H4 (cell line): ENCODE results near the gene NREP. TPM values are rescaled to one million over a fixed set of nuclear protein-coding genes. Genes with fewer than 3 reads are reported as not detected.

Source experiments
- DNase-seq: peaks from one replicate; pipeline ENCODE4 v3.0.0-alpha.2; 2015; ENCODE audit warnings: low spot score
- total RNA-seq: library from RNA; depleted of rRNA; stranded (reverse); fragments of >200 nt; shearing (Covaris generic); gene quantifications from 2 replicates; pipeline ENCODE4 v1.2.3, GENCODE V29; 2014

The NREP gene
- total RNA-seq, 1 experiment from 2014 or later: 187 TPM

DNA sequence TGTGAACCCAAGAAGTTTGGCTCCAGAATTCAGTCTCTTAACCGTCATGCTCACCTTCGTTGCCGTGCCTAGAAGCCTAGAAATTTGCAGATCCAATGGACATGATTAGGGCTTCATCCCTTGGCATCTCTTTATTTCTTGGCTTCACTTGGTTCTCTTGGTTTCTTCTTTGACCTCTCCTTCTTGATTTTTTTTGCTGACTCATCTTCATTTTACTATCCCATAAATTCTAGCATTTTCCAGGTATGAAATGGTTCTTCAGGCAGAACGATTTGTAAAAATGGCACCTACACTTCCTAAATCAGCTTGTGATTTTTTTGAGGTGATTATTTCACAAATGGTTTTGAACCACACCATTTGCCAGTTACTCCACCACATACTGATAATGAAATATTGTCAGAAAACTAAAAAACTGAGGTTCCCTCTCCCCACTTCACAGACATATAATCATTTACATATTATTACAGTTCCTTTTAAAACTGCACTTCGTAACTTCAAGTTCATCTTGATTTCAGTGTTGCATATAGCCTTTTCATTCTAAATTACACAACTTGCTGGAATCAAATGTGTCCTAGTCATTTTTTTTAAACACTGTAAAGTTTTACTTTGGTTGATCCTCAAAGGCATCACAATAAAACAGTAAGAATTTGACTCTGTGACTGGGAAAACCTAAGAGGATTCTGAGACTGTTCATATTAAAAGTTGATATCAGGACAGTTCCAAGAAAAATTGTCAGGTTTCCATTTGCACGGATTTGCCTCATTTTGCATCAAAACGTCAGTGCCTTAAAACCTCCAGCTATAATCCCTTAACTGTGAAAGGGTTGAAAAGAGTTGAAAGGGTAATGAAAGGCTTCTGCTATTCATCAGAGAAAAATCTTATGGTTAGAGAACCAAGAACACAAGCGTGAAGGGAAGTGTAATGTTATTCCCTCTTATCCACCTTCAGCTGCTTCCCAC lies 8.9 kb upstream of the NREP start:
- no peak for DNase-seq

DNA sequence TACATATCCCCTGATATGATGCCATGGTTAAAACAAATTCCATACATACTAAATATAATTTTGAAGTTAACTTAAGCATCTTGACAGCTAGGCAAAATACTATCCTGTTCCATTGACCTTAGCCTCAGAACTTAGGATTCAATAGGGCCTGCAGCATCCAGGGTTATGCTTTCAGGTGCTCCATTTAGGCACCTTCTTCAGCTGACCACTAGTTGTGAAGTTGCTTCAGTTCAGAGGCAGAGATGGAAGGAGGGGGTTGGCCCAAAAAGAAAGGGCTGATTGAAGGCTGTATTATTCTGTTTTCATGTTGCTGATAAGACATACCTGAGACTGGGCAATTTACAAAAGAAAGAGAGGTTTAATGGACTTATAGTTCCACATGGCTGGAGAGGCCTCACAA lies 7.0 kb upstream of the NREP start:
- DNase-seq: no peak

GRCh38 chr5:111762895-111763294 lies 5.9 kb upstream of the NREP start:
- DNase-seq: no peak

- DNase-seq: no peak
These were observed 1.3 kb upstream of the NREP start for GRCh38 chr5:111758284-111758628.

DNA sequence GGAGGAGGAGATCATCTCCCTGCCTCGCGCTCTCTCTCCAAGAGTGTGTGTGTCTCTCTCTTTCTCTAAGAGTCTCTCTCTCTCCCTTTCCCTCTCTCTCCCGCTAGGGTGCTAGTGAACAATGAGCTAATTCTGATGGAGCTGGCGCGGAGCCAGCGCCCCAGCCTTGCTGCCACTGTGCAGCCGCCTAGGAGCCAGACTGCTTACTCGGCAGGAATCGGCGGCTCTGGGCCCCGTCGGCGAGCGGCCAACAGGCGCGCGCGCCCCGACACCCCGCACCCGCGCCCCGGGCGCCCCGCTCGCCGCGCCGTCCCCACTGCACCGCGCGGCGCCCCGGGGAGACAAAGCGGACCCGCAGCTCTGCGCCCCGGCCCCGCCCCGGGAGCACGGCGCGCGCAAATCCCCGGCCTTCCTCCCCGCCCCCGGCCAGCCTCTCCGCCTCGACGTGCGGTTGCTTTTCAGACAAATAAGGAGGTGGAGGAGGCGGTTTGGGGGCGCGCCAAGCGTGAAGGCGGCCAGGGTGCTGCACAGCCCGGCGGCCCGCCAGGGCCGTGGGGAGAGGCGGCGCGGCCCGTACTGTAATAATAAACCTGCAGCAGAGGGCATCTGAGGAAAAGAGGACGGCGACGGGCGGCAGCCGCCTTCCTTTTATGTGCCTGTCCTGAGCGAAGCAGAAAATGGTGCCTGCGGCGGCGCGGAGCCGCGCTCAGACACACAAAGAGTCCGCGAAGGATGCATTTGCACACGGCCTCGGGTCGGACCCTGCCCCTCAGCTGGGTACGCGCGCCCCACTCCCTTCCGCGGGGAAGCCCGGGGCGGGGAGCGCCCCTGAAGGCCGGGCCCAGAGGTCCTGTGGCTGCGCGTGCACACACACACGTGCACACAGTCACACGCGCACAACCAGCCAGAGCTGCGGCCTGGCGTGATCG lies 625 bp upstream of the NREP start:
- peak; percentile 98 for DNase-seq

DNA sequence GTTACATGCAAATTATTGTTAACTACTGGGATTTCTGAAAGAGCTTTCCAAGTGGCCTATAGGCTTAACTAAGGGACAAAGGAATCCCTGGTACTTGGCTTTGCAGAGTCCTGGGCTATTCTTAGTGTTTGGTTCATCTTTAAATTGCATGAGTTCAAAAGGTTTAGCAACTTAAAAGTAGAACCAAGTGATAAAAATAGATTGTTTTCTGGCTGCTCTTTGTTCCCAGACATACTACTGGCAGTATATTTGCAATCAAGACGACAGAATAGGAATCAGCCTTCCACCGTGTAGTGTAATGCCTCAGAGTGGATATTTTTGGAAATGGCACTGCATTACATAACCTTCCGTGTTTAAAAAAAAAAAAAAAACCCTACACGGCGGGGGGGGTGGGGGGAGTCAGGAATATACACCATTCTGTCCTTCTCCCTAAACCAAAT lies 1.0 kb downstream of the NREP start:
- DNase-seq: peak; percentile 45

DNA sequence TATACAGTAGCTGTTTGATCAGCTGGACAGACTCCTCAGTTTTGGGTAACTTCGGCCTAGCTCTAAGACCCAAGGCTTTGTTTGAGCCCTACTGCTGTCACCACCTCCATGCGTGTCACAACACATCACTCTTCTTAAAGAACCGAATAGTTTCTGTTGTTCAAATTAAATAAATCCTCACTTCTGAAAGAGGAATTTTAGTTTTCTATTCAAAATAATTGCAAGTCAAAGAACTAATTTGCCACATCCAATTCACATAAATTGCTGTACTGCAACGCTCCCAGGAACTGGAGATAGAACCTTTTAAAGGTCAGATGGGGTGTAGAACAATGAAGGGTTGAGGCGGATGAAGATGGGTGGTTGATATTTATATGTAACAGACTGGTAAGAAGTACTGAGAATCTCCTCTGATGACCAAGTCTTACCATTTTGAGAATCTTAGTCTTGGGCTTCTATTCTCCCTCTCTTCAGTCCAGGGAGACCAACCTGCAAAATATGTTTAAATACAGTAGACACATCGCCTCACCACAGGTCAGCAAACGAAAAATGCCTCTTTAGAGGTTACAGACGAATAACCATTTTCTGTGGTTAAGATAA lies 1.6 kb downstream of the NREP start:
- no peak for DNase-seq

DNA sequence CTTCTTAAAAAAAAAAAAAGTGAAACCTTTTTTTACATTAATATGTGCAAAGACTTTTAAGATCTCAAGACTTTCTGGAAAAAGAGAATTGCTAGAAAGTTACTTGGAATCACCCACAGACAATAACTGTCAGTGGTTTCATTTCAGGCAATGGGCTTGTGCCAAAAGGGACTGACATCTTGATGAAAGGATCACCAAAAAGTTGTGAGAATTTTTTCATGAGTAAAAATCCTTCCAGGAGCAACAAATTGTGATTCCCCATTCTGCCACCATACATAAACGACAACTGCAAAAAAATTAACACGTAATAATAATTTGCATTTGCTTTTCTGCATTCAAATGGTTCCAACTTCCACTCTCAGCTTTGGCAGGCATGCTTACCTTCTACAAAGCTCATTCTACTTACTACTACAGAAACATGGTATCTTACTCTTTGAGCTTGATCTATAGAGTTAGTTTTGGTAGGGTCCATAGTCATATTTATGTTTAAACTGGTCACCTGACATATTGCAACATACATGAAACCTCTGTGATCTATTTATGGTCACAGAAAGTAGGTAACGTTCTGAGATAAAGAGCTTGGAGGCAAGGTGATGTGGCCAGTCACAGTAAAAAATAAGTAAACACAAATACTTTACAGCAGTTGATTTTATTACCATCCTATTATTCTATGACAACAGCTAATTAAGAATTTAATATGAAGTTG lies 3.0 kb downstream of the NREP start:
- DNase-seq: no peak

GRCh38 chr5:111752426-111752965 lies 4.5 kb downstream of the NREP start:
- no peak for DNase-seq

- DNase-seq: no peak
These were observed 7.5 kb downstream of the NREP start for GRCh38 chr5:111749303-111750026.

DNA sequence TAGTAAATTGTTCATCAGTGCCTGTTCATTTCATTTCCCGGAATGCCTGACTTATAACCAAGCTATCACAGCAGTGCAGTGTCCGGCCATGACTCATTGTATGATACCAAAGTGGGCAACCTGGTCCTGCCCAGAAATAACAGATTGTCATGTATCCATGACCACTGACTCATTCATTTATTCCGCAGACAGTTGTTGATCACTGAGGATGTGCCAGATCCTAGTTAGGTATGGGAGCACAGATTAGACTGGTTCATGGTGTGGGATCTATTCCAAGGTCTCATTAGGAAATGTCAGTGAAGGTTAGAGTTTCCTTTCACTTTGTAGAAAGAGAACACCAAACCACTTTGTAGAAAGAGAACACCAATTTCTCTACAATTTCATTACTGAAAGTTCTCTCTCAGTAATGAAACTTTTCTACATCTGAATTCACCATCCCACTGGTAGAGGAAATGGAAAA lies 8.7 kb downstream of the NREP start:
- peak; percentile 67 for DNase-seq

- no peak for DNase-seq
These were observed 9.7 kb downstream of the NREP start for GRCh38 chr5:111747337-111747736.

DNA sequence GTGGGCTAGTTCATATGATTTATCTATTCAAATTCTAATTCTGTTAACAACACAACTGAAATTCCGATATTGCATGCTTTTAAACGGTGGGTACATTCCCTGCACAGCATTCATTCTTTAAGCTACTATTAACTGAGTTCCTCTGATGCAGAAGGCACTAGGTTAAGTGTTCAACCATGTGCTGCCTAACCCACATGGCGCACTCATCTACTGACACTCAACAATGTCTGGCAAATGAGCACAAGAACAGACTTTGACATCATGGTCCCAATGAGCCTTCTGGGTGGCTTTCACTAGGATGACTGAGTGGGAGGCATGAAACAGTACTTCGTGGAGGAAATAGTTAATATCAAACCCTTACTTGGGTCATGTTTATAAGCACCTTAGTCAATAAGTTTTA lies 10.2 kb downstream of the NREP start:
- DNase-seq: no peak

DNA sequence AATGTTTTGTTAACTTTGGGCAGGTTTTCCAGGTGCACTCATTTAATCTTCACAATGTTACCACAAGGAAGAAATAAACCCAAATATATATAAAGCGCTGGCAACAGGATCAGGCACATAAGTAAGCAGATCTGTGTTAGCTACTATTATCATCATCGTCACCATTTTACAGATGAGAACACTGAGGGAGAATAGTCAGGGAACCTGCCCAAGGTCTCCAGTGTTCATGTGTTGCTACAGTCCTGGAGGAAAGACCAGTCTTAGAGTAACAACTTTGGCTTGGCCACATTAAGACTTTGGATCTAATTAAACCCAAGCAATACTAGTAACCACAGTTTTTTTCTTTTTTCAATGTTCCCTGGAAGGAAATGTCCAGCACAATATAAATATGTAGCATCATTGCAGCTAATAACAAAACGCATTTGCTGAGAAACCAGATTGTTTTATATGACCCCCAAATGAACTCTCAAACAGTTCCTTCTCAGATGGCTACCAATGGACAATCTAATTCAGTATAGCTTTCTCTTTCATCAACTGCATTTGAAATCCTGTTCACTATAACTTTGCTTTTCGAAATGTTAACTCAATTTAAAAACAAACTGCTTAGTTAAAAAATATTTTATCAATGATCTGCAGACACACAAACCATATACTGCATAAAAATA lies 11.8 kb downstream of the NREP start:
- DNase-seq: no peak

DNA sequence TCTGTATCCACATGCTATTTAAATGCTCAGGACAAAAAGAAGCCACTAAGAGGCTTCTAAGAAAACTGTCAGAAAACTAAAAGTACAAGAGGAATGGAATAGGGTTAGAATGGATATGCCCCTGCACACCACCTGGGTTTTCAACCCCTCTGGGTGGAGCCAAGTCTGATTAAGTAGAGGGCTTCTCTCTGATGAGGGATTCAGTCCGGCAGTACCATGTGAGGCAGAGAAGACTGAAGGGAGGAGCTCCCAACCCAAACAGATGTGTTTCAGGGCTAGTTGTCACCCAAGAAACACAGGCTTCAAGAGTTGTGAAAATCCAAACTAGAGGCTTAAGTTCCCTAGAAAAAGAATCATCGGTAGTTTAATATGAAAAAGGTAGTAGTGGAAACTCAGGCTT lies 12.5 kb downstream of the NREP start:
- DNase-seq: no peak

DNA sequence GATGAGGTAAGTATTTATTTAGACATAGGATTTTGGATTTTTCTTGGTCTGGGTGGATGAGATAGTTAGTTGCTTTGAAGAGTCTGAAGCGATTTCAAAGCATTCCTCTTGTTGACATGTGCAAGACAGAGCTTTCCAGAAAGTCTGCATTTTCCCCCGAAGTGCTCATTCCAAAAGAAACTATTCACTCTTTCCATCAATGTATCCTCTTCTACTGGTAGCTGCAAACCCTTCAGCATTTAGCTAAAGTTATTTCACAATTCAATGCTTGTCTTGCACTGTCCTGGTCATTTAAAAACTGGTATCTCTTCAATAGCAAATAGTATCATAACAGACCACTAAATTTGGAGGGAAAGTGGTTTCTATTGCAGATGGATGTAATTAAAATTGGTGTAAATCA lies 13.0 kb downstream of the NREP start:
- no peak for DNase-seq

GRCh38 chr5:111743512-111743911 lies 13.5 kb downstream of the NREP start:
- no peak for DNase-seq

DNA sequence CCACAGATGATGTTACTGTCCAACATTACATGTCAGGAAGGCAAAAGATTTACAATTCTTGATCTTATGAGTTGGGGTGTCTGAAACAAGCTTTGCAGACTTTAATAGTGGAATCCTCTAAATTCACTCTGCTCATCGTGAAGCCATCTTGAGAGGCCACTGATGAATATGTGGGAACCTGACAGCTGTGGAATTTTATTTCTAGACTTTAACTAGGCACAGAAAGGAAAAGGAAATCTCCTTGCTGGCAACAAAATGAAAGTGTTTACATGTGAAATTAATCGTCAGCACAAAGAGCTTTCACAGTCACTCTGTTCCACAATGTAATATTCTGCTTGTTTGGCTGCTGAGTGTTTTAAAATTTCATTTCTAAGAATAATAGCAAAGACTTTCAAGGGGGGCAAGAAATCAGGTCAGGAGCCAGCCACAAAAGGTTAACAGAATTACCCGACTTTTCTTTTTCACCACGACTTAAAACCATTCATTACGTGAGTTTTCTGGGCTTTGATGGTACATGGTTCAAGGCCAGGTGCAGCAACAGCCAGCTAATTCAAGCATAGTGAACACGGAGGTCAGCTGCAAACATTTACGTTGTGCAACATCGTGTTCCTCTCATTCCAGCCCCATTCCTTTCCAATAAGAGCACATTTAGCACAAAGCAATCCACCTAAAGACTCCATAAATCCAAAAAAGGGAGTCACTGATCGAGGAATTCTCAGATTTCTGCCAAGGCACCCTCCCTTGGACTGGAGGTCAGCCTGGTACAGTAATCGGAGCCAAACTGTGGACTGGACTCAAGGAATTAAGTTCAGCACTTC lies 14.6 kb downstream of the NREP start:
- DNase-seq: peak; percentile 56

DNA sequence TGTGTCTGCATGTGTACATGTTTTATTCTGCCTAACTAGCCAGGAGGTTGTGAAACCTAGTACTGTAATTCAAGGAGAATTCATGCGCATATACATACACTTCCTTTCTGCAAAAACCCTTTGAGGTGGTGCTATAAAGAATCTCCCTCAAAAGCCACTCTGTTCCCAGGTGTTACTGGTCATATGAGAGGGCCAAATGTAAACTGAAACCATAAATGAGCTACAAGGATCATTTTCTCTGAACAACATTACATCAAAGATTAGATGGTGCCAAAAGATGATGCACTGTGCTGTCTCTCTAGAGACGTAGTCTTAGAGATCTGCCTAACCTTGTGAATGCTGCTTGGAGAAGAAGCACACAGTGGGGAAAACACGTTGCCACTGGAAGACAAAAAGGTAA lies 15.7 kb downstream of the NREP start:
- no peak for DNase-seq
